Heart left ventricle (tissue), 13 donors: ENCODE measurements around the gene OPCML.

Experiments
- CTCF ChIP-seq, 12 donors: fragments of 200-600 bp; sonication (generic) in 4 of 12; IDR thresholded peaks; one replicate each; pipeline versions ENCODE4 v1.5.0 to v1.8.0; 2018 to 2022; ENCODE audit warnings: antibody characterized with exemption in 12 of 12, mild to moderate bottlenecking in 5 of 12
- POLR2A ChIP-seq, 2 donors: fragments of 450-650 bp; IDR thresholded peaks; one replicate each; pipeline ENCODE4 v1.6.1; 2017; ENCODE audit warnings: antibody characterized with exemption in 2 of 2, mild to moderate bottlenecking in 2 of 2, moderate library complexity in 2 of 2
- donor health status: ischemic (EF 13 %, LVEDD 7.1; RV severe dilation, severe dysfunction).
- donor health status: DM: no; HTN: yes; CAD: no.
- donor health status: DM: no; HTN: no; CAD: no.
- donor health status: ischemic (EF 25% LVEDD 6.9; RV normal size, moderate dysfunction).
- donor health status: ischemic (EF 25% LVEDD 5.7; RV mildly dilated, moderate dysfunction).
- donor health status: ischemic (EF 35%, LVEDD 5.7; RV mildly dilated, moderate dysfunction).
- donor health status: nonischemic (EF 11% LVEDD 7.7; RV severe dilation, severe dysfunction).
- donor health status: DM: yes; HTN: yes; CAD: no.
- donor health status: PGD.
- donor health status: ischemic (EF 29% LVEDD 5.4; RV normal size, mild dysfunction).
- donor health status: nonischemic (EF 23%, LVEDD 6.1; RV moderate dilation, normal function).

- TF ChIP-seq CTCF (IDR thresholded peaks at IDR 0.05) (no peak), POLR2A (IDR thresholded peaks at IDR 0.05) (no peak)
Observed at GRCh38 chr11:132814410-132814809, 717.9 kb downstream of the OPCML start.
